Measurements from ENCODE around the gene ETV3L.
"Not testable (repeated sequence)": the region's sequence is repeated elsewhere in the genome, so short reads cannot be mapped to it uniquely, and the experiment has no call there.

The ETV3L gene

DNA sequence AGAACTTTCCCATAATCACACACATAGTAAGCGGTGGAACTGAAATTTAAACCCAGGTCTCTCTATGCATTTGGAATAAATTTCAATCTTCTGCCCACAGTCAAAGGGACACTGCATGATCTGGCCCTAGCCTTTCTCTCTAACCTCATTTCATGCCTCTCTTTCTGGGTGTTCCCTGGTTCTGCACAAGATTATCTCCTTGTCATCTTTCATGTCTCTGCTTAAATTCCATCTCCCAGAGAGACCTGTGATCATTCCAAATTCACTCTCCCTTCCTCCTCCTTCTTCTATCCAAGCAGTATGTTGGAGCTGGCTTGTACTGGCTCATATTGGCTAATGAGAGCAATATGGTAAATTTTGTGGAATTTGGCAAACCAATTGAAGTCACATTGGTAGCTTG, 22.2 kb downstream of the ETV3L start:
- no peak for DNase-seq (ENCODE audit: low spot score)

GRCh38 chr1:157073944-157074685, 25.5 kb downstream of the ETV3L start:
- DNase-seq (ENCODE audit: low spot score): peak; percentile 46

DNA sequence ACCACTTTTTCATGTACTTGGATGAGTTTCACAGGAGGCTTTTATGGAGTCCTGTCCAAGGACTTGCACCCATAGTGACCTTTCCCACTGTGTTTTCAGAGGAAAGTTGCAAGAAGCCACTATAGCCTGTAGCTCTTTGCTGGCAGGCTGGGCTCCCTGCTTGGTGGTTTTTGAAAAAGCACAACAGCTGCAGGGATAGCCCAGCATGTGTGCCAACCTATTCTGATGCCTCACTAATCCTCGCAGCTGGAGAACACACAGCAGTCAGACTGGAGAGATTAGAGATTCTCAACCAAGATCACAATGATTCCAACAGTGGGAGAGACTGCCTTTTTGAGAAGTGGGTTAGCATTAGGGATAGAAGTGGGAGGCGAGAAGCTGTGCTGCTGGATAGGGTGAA, 30.0 kb downstream of the ETV3L start:
- no peak for DNase-seq (ENCODE audit: low spot score)

GRCh38 chr1:157059241-157059640, 40.4 kb downstream of the ETV3L start:
- DNase-seq (ENCODE audit: low spot score): not testable (repeated sequence)

GRCh38 chr1:157056269-157056668, 43.3 kb downstream of the ETV3L start:
- DNase-seq (ENCODE audit: low spot score): no peak

- peak; percentile 29 for DNase-seq (ENCODE audit: low spot score)
Observed at GRCh38 chr1:157055729-157056128, 43.9 kb downstream of the ETV3L start.

- no peak for DNase-seq (ENCODE audit: low spot score)
Observed at GRCh38 chr1:157050836-157051235, 48.8 kb downstream of the ETV3L start.

DNA sequence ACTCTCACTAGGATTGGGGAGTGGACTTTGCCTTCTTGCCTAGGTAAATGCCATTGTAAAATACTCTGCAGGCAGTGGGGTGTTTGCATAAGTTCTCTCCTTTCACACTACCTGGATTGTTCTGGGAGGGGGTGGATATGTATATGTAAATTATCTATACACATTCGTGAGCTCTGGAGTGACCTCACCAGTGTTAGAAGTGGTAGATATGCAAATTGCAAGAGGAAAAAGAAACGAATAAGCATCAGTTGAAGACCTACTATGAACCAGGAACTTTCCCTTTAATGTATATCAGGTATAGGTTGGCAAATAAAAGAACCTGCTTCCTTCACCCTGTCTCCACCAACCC, 52.6 kb downstream of the ETV3L start:
- no peak for DNase-seq (ENCODE audit: low spot score)

GRCh38 chr1:157045250-157046218, 54.1 kb downstream of the ETV3L start, which contains the start of gene ARHGEF11:
Gene ARHGEF11, minus strand, starts transcription at chr1:157045742. Its CDS starts 1,412 bp downstream, at chr1:157044330.
- DNase-seq (ENCODE audit: low spot score): peak; percentile 89

DNA sequence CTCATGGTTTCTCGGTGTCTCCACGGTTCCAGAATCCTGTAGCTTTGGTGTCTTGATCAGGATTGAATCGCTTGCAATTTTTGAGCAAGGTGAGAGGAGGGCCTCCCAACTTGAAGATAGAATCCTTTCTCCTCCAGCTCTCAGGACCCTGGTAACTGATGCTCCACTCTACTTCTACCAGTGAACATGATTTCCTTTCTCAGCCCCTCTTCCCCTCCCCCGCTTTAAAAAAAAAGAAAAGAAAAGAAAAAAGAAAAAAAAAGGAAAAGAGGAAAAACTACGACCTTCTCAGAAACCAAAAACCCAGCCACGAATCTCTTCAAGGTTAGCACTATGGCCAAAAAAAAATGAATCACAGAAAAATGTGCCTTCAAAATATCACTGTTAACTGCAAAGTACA, 55.3 kb downstream of the ETV3L start:
- DNase-seq (ENCODE audit: low spot score): no peak

DNA sequence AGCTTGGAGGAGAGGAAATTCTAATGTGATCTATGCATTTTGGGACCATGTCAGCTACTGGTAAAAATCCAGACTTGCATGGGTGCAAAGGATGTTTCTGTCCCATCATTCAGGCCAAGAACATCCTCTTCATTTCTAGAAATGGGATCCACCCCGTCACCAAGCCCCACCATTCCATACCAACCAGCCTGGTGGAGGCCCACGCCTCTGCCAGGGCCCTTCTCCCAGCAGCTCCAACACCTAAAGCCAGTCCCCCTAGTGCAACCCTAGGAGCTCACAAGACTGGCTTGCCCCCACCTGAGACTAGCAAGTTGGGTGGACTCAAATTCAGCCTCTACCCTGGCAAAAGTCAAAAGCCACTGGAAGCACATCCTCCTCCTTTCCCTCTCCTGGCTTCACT, 55.9 kb downstream of the ETV3L start:
- no peak for DNase-seq (ENCODE audit: low spot score)

GRCh38 chr1:157042846-157043245, 56.8 kb downstream of the ETV3L start:
- DNase-seq (ENCODE audit: low spot score): no peak
